Duodenal mucosa (tissue), 2 donors: Measurements from ENCODE around the gene GPATCH8.

Source experiments
- H3K27ac ChIP-seq: one replicate; pipeline ENCODE4 v1.7.0; 2013; ENCODE audit warnings: low read depth, low read length
- H3K27me3 ChIP-seq, 2 donors: one replicate each; pipeline ENCODE4 v1.7.0; 2013; ENCODE audit warnings: low read length in 2 of 2, control low read depth in 1 of 2; ENCODE audit not compliant: insufficient read depth in 2 of 2, control insufficient read depth in 1 of 2
- H3K36me3 ChIP-seq, 2 donors: one replicate each; pipeline ENCODE4 v1.7.0; 2013; ENCODE audit warnings: low read length in 2 of 2, control low read depth in 1 of 2; ENCODE audit not compliant: insufficient read depth in 2 of 2, control insufficient read depth in 1 of 2
- H3K4me1 ChIP-seq, 2 donors: one replicate each; pipeline ENCODE4 v1.7.0; 2013; ENCODE audit warnings: low read length in 2 of 2, control low read depth in 1 of 2; ENCODE audit not compliant: insufficient read depth in 2 of 2, control insufficient read depth in 1 of 2
- H3K4me3 ChIP-seq, 2 donors: one replicate each; pipeline ENCODE4 v1.7.0; 2013; ENCODE audit warnings: low read length in 2 of 2, low read depth in 1 of 2
- H3K9ac ChIP-seq, 2 donors: one replicate each; pipeline ENCODE4 v1.7.0; 2013; ENCODE audit warnings: low read length in 2 of 2, low read depth in 1 of 2
- H3K9me3 ChIP-seq, 2 donors: one replicate each; pipeline ENCODE4 v1.7.0; 2013; ENCODE audit warnings: low read length in 2 of 2, control low read depth in 1 of 2; ENCODE audit not compliant: control insufficient read depth in 1 of 2

GPATCH8 gene

GRCh38 chr17:44350733-44351226, 152.4 kb downstream of the GPATCH8 start:
- no peak overlapping the region for H3K9ac ChIP-seq
- H3K27ac ChIP-seq, result no peak overlapping the region
- H3K9me3 ChIP-seq, result no peaks in the 10 kb centered on the region
- H3K27me3 ChIP-seq, result no peaks in the 10 kb centered on the region
- peaks cover 11 to 22% of the 10 kb centered on the region in 2 donors for H3K4me1 ChIP-seq
- H3K36me3 ChIP-seq, result peaks cover 5 to 42% of the 10 kb centered on the region in 2 donors
- no peak overlapping the region for H3K4me3 ChIP-seq

- Histone ChIP-seq H3K9ac (no peak overlapping the region), H3K36me3 (peaks cover 5 to 42% of the 10 kb centered on the region in 2 donors), H3K4me3 (no peak overlapping the region), H3K27ac (no peak overlapping the region), H3K9me3 (no peaks in the 10 kb centered on the region), H3K4me1 (peaks cover 14 to 23% of the 10 kb centered on the region in 2 donors), H3K27me3 (no peaks in the 10 kb centered on the region)
Measured at GRCh38 chr17:44349553-44350070, 153.6 kb downstream of the GPATCH8 start.

GRCh38 chr17:44348988-44349364, 154.2 kb downstream of the GPATCH8 start:
- no peak overlapping the region for H3K27ac ChIP-seq
- H3K9me3 ChIP-seq, result no peaks in the 10 kb centered on the region
- peaks cover 5 to 42% of the 10 kb centered on the region in 2 donors for H3K36me3 ChIP-seq
- H3K27me3 ChIP-seq, result no peaks in the 10 kb centered on the region
- H3K9ac ChIP-seq, result no peak overlapping the region
- H3K4me3 ChIP-seq, result no peak overlapping the region
- H3K4me1 ChIP-seq, result peaks cover 14 to 26% of the 10 kb centered on the region in 2 donors

GRCh38 chr17:44348234-44348987, 154.8 kb downstream of the GPATCH8 start:
- Histone ChIP-seq H3K9me3 (no peaks in the 10 kb centered on the region), H3K9ac (no peak overlapping the region), H3K4me1 (peaks cover 14 to 26% of the 10 kb centered on the region in 2 donors), H3K27ac (no peak overlapping the region), H3K27me3 (no peaks in the 10 kb centered on the region), H3K36me3 (peaks cover 5 to 42% of the 10 kb centered on the region in 2 donors), H3K4me3 (no peak overlapping the region)
